NCI-H1436 treated with DMSO at 0.1 percent for 48 hours (cell line): ENCODE measurements around the gene QSOX1.
"Not testable (repeated sequence)": the region's sequence is repeated elsewhere in the genome, so short reads cannot be mapped to it uniquely, and the experiment has no call there.

Source experiments
- DNase-seq: peaks from one replicate; lab custom pipeline; 2025; lab: John Stamatoyannopoulos, UW

Gene QSOX1

GRCh38 chr1:180154325-180155181, at the start of gene QSOX1:
QSOX1 (plus strand) TSS chr1:180154869; CDS start chr1:180154908, 39 bp downstream.
- peak; percentile 31 for DNase-seq

GRCh38 chr1:180112091-180112490, 42.6 kb upstream of the QSOX1 start:
- no peak for DNase-seq

GRCh38 chr1:180112984-180113647, 41.6 kb upstream of the QSOX1 start:
- DNase-seq, result no peak

GRCh38 chr1:180114396-180114945, 40.2 kb upstream of the QSOX1 start:
- DNase-seq, result no peak

GRCh38 chr1:180116964-180117763, 37.5 kb upstream of the QSOX1 start:
- no peak for DNase-seq

- no peak for DNase-seq
Measured at GRCh38 chr1:180117764-180118116, 36.9 kb upstream of the QSOX1 start.

- DNase-seq, result no peak
Measured at GRCh38 chr1:180119837-180120236, 34.8 kb upstream of the QSOX1 start.

- DNase-seq, result no peak
Measured at GRCh38 chr1:180123463-180123936, 31.2 kb upstream of the QSOX1 start.

GRCh38 chr1:180130651-180131050, 24.0 kb upstream of the QSOX1 start:
- no peak for DNase-seq

- DNase-seq, result no peak
Measured at GRCh38 chr1:180131510-180131909, 23.2 kb upstream of the QSOX1 start.

GRCh38 chr1:180133193-180133592, 21.5 kb upstream of the QSOX1 start:
- DNase-seq, result no peak

- not testable (repeated sequence) for DNase-seq
Measured at GRCh38 chr1:180133688-180134087, 21.0 kb upstream of the QSOX1 start.

- no peak for DNase-seq
Measured at GRCh38 chr1:180135535-180135934, 19.1 kb upstream of the QSOX1 start.

GRCh38 chr1:180136331-180136967, 18.2 kb upstream of the QSOX1 start:
- DNase-seq, result no peak

- no peak for DNase-seq
Measured at GRCh38 chr1:180136968-180137356, 17.7 kb upstream of the QSOX1 start.

- no peak for DNase-seq
Measured at GRCh38 chr1:180137776-180138175, 16.9 kb upstream of the QSOX1 start.

GRCh38 chr1:180141381-180141934, 13.2 kb upstream of the QSOX1 start:
- DNase-seq, result no peak

GRCh38 chr1:180143359-180143758, 11.3 kb upstream of the QSOX1 start:
- no peak for DNase-seq

- no peak for DNase-seq
Measured at GRCh38 chr1:180144659-180145357, 9.9 kb upstream of the QSOX1 start.

GRCh38 chr1:180145446-180145845, 9.2 kb upstream of the QSOX1 start:
- no peak for DNase-seq

GRCh38 chr1:180150982-180151381, 3.7 kb upstream of the QSOX1 start:
- DNase-seq, result no peak
